Activated T-helper 1 cell treated with anti-CD3 and anti-CD28 coated beads, Interleukin-12 subunit alpha, Interleukin-12 subunit beta, Interleukin-2, Interleukin-4 antibody, amounts not matched to agents 30 ng/mL and 10 ng/mL and 1 ng/mL, durations not matched to agents 14 hours and 24 hours and 36 hours (primary cell): ENCODE results near the gene FRMPD1. TPM values are rescaled to one million over a fixed set of nuclear protein-coding genes. Genes with fewer than 3 reads are reported as not detected.
"Not testable (repeated sequence)": the region's sequence is repeated elsewhere in the genome, so short reads cannot be mapped to it uniquely, and the experiment has no call there.

ENCODE experiments used
- DNase-seq: peaks from one replicate; pipeline ENCODE4 v3.0.0; 2021; ENCODE audit warnings: low spot score
- H3K27ac Mint-ChIP-seq: one replicate; pipeline ENCODE4 v1.8.0; 2021; ENCODE audit warnings: mild to moderate bottlenecking, mixed read lengths
- H3K27me3 Mint-ChIP-seq: one replicate; pipeline ENCODE4 v1.8.0; 2022; ENCODE audit warnings: mild to moderate bottlenecking, moderate library complexity, mixed read lengths; ENCODE audit not compliant: insufficient read depth
- H3K36me3 Mint-ChIP-seq: one replicate; pipeline ENCODE4 v1.8.0; 2021; ENCODE audit warnings: low read depth, mixed read lengths
- H3K4me1 Mint-ChIP-seq: one replicate; pipeline ENCODE4 v1.8.0; 2021; ENCODE audit warnings: low read depth, mixed read lengths
- H3K4me3 Mint-ChIP-seq: one replicate; pipeline ENCODE4 v1.8.0; 2021; ENCODE audit warnings: mild to moderate bottlenecking, moderate library complexity, mixed read lengths
- H3K9me3 Mint-ChIP-seq: one replicate; pipeline ENCODE4 v1.8.0; 2021; ENCODE audit warnings: mixed read lengths
- intact Hi-C: fragments of 100-400 bp; cut with micrococcal nuclease; formaldehyde crosslinking; loops from one replicate; pipeline ENCODE4 v1.15.1; 2024
- total RNA-seq: library from RNA; stranded (reverse); gene quantifications from 2 replicates; pipeline ENCODE4 v1.2.3, GENCODE V29; 2022

The FRMPD1 gene
- total RNA-seq, 1 donor from 2014 or later = 0.03 TPM

GRCh38 chr9:37753489-37754190 is 102.9 kb downstream of the FRMPD1 start, which contains the start of gene TRMT10B:
Gene TRMT10B (plus strand): TSS chr9:37753805. CDS start chr9:37761932, 8,127 bp downstream.
- no peaks in the 10 kb centered on the region for H3K27me3 Mint-ChIP-seq
- peaks cover 27% of the 10 kb centered on the region for H3K4me1 Mint-ChIP-seq
- peaks cover 20% of the 10 kb centered on the region for H3K36me3 Mint-ChIP-seq
- peak; percentile 65 for DNase-seq
- intact Hi-C loops = loop anchor here (1.0 to 5.0 kb wide), 6 partner anchors 32 to 315 kb away; partner anchors contain the start of genes DCAF10, EXOSC3, SHB and SLC25A51
- no peaks in the 10 kb centered on the region for H3K9me3 Mint-ChIP-seq
- H3K27ac Mint-ChIP-seq = peak within 1 kb of the TSS; percentile 82
- H3K4me3 Mint-ChIP-seq = peak within 1 kb of the TSS; percentile 95

GRCh38 chr9:37758747-37759146 is 108.0 kb downstream of the FRMPD1 start:
- H3K9me3 Mint-ChIP-seq = no peaks in the 10 kb centered on the region
- H3K27me3 Mint-ChIP-seq = no peaks in the 10 kb centered on the region
- intact Hi-C loops = no loop called here
- H3K36me3 Mint-ChIP-seq = peaks cover 29% of the 10 kb centered on the region
- DNase-seq = no peak
- no peak overlapping the region for H3K27ac Mint-ChIP-seq
- H3K4me1 Mint-ChIP-seq = peaks cover 18% of the 10 kb centered on the region
- H3K4me3 Mint-ChIP-seq = no peak overlapping the region

- DNase-seq = no peak
- intact Hi-C loops = no loop called here
- no peak overlapping the region for H3K27ac Mint-ChIP-seq
- H3K9me3 Mint-ChIP-seq = peaks cover 4% of the 10 kb centered on the region
- H3K27me3 Mint-ChIP-seq = no peaks in the 10 kb centered on the region
- H3K36me3 Mint-ChIP-seq = peaks cover 28% of the 10 kb centered on the region
- no peak overlapping the region for H3K4me3 Mint-ChIP-seq
- peaks cover 2% of the 10 kb centered on the region for H3K4me1 Mint-ChIP-seq
Measured at GRCh38 chr9:37760416-37761161, 109.8 kb downstream of the FRMPD1 start.

DNA sequence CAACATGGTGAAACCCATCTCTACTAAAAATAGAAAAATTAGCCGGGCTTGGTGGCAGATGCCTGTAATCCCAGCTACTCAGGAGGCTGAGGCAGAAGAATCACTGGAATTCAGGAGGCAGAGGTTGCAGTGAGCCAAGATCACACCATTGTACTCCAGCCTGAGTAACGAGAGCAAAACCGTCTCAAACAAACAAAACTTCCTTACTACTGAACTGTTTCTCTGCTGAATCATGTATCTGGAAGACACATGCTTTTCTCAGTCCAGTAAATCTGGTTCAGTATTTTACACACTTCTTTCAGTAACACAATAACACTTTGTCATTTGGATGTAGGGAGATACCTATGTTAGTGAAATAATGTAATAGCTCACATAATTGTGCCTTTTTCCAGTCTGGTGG is 110.8 kb downstream of the FRMPD1 start:
- peaks cover 4% of the 10 kb centered on the region for H3K9me3 Mint-ChIP-seq
- DNase-seq = no peak
- no peaks in the 10 kb centered on the region for H3K27me3 Mint-ChIP-seq
- intact Hi-C loops = no loop called here
- H3K36me3 Mint-ChIP-seq = peaks cover 29% of the 10 kb centered on the region
- H3K4me3 Mint-ChIP-seq = no peak overlapping the region
- no peak overlapping the region for H3K27ac Mint-ChIP-seq
- no peaks in the 10 kb centered on the region for H3K4me1 Mint-ChIP-seq

DNA sequence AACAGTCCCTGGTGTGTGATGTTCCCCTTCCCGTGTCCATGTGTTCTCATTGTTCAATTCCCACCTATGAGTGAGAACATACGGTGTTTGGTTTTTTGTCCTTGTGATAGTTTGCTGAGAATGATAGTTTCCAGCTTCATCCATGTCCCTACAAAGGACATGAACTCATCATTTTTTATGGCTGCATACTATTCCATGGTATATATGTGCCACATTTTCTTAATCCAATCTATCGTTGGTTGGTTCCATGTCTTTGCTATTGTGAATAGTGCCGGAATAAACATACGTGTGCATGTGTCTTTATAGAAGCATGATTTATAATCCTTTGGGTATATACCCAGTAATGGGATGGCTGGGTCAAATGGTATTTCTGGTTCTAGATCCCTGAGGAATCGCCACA is 114.5 kb downstream of the FRMPD1 start:
- H3K27me3 Mint-ChIP-seq, H3K9me3 Mint-ChIP-seq, DNase-seq, H3K27ac Mint-ChIP-seq, H3K4me1 Mint-ChIP-seq, H3K4me3 Mint-ChIP-seq, intact Hi-C loops: not testable (repeated sequence)
- H3K36me3 Mint-ChIP-seq = peaks cover 38% of the 10 kb centered on the region

GRCh38 chr9:37769306-37769705 is 118.6 kb downstream of the FRMPD1 start:
- Mint-ChIP-seq H3K9me3 (peaks cover 4% of the 10 kb centered on the region), H3K27me3 (no peaks in the 10 kb centered on the region), H3K4me1 (no peaks in the 10 kb centered on the region), H3K36me3 (peaks cover 37% of the 10 kb centered on the region), H3K4me3 (no peak overlapping the region), H3K27ac (no peak overlapping the region)
- DNase-seq = no peak
- intact Hi-C loops = no loop called here

DNA sequence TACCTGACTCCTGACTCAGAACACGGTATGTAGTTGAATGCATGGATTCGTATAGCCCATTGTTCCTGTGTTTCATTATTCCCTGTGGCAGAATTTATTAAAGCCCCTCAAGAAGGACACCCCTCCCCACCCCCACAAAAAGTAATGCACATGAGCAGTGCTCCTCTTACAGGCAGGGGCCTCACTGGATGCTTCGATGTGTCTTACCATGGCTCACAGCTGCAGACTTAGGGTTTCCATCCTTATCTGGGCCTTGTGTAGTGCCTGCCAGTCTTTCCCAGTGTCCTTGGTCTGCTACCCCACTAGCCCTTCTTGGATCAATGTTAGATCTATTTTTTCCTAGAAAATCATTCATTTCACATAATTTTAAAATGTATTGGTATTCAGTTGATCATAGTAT is 119.2 kb downstream of the FRMPD1 start:
- Mint-ChIP-seq H3K27ac (no peak overlapping the region), H3K9me3 (peaks cover 4% of the 10 kb centered on the region), H3K4me3 (no peak overlapping the region), H3K4me1 (no peaks in the 10 kb centered on the region), H3K36me3 (peaks cover 41% of the 10 kb centered on the region), H3K27me3 (no peaks in the 10 kb centered on the region)
- intact Hi-C loops = no loop called here
- no peak for DNase-seq

GRCh38 chr9:37775216-37775919 is 124.6 kb downstream of the FRMPD1 start:
- intact Hi-C loops = no loop called here
- no peaks in the 10 kb centered on the region for H3K9me3 Mint-ChIP-seq
- H3K27ac Mint-ChIP-seq = no peak overlapping the region
- H3K4me3 Mint-ChIP-seq = no peak overlapping the region
- DNase-seq = no peak
- H3K27me3 Mint-ChIP-seq = no peaks in the 10 kb centered on the region
- peaks cover 5% of the 10 kb centered on the region for H3K4me1 Mint-ChIP-seq
- H3K36me3 Mint-ChIP-seq = peaks cover 48% of the 10 kb centered on the region

- no peak for DNase-seq
- Mint-ChIP-seq H3K27me3 (no peaks in the 10 kb centered on the region), H3K27ac (no peak overlapping the region), H3K36me3 (peaks cover 57% of the 10 kb centered on the region), H3K4me1 (peaks cover 13% of the 10 kb centered on the region), H3K4me3 (no peak overlapping the region), H3K9me3 (no peaks in the 10 kb centered on the region)
- intact Hi-C loops = no loop called here
Measured at GRCh38 chr9:37776328-37776727, 125.6 kb downstream of the FRMPD1 start.

DNA sequence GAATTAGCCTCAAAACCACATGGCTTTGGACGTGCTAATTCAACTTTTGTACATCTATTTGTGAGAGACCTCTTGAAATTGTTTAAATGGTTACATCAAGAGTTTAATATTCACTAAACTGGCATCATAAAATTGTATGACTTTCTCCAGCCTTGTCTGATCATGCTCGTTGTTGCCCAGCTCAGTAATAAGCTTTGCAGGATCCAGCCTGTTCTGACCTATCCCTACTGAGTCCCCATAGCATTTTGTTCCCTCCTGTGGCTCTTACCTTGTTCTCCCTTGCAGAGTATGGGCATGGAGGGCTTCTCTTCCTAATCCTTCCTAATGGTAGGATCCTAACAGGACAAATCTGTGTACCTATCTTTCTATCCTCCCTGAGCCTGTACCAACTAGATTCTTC is 127.8 kb downstream of the FRMPD1 start:
- intact Hi-C loops = no loop called here
- no peaks in the 10 kb centered on the region for H3K9me3 Mint-ChIP-seq
- H3K27me3 Mint-ChIP-seq = no peaks in the 10 kb centered on the region
- peaks cover 63% of the 10 kb centered on the region for H3K36me3 Mint-ChIP-seq
- H3K27ac Mint-ChIP-seq = no peak overlapping the region
- H3K4me3 Mint-ChIP-seq = no peak overlapping the region
- peaks cover 33% of the 10 kb centered on the region for H3K4me1 Mint-ChIP-seq
- DNase-seq = no peak

GRCh38 chr9:37784291-37784615 is 133.5 kb downstream of the FRMPD1 start:
- H3K27me3 Mint-ChIP-seq = no peaks in the 10 kb centered on the region
- DNase-seq = no peak
- peaks cover 40% of the 10 kb centered on the region for H3K4me1 Mint-ChIP-seq
- H3K27ac Mint-ChIP-seq = peak overlapping the region; percentile 97
- no peaks in the 10 kb centered on the region for H3K9me3 Mint-ChIP-seq
- peaks cover 36% of the 10 kb centered on the region for H3K36me3 Mint-ChIP-seq
- intact Hi-C loops = loop anchor here (10.0 kb wide), 1 partner anchor 299 kb away; the partner anchor contains the start of gene POLR1E
- peak overlapping the region; percentile 99 for H3K4me3 Mint-ChIP-seq

GRCh38 chr9:37784616-37785483 is 134.1 kb downstream of the FRMPD1 start, which contains the start of gene EXOSC3:
Gene EXOSC3 (minus strand): TSS chr9:37785064. CDS start chr9:37785044, 20 bp downstream.
- H3K9me3 Mint-ChIP-seq = no peaks in the 10 kb centered on the region
- H3K27ac Mint-ChIP-seq = peak within 1 kb of the TSS; percentile 97
- H3K4me3 Mint-ChIP-seq = peak within 1 kb of the TSS; percentile 99
- H3K4me1 Mint-ChIP-seq = peaks cover 40% of the 10 kb centered on the region
- peaks cover 32% of the 10 kb centered on the region for H3K36me3 Mint-ChIP-seq
- H3K27me3 Mint-ChIP-seq = no peaks in the 10 kb centered on the region
- DNase-seq = peak; percentile 85
- intact Hi-C loops = loop anchor here (1.0 to 10.0 kb wide), 5 partner anchors 15 to 300 kb away; partner anchors contain the start of genes DCAF10, POLR1E, SLC25A51 and TOMM5
